ENCODE measurements around the gene KIRREL3. TPM values are rescaled to one million over a fixed set of nuclear protein-coding genes. Genes with fewer than 3 reads are reported as not detected.

KIRREL3 gene
- total RNA-seq, 3 donors from 2014 or later = 0.32 to 0.33 TPM; not detected in 1

DNA sequence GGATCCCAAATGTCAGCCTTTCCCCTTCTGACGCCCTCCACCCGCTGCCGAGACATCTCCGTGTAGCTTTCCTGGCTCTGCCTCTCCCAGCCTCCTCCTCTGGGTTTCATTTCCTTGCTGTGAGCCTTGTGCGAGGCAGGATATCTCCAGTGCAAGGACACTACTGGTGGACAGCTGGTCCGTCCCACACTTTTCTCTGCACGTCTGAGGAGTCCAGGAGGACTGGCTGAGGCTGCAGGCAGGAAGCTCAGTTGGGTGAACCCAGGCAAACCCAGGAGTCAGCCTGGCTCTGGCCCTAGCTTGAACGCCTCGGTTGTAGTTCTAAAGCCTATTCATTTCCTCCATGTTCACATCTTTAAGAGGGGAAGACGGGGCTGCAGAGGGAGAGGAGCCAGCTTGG, 499.6 kb downstream of the KIRREL3 start:
- TF ChIP-seq, protein P1, sequence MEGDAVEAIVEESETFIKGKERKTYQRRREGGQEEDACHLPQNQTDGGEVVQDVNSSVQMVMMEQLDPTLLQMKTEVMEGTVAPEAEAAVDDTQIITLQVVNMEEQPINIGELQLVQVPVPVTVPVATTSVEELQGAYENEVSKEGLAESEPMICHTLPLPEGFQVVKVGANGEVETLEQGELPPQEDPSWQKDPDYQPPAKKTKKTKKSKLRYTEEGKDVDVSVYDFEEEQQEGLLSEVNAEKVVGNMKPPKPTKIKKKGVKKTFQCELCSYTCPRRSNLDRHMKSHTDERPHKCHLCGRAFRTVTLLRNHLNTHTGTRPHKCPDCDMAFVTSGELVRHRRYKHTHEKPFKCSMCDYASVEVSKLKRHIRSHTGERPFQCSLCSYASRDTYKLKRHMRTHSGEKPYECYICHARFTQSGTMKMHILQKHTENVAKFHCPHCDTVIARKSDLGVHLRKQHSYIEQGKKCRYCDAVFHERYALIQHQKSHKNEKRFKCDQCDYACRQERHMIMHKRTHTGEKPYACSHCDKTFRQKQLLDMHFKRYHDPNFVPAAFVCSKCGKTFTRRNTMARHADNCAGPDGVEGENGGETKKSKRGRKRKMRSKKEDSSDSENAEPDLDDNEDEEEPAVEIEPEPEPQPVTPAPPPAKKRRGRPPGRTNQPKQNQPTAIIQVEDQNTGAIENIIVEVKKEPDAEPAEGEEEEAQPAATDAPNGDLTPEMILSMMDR (IDR thresholded peaks at IDR 0.05) = no peak
- TF ChIP-seq POLR2AphosphoS5 (IDR thresholded peaks at IDR 0.05) = no peak
- no peak for TF ChIP-seq POLR2A (IDR thresholded peaks at IDR 0.05)
- Histone ChIP-seq H3K27ac (no peak overlapping the region), H3K4me3 (no peak overlapping the region), H3K27me3 (no peaks in the 10 kb centered on the region), H3K9me3 (peaks cover 0 to 6% of the 10 kb centered on the region in 2 donors), H3K36me3 (no peaks in the 10 kb centered on the region), H3K4me1 (no peaks in the 10 kb centered on the region)
- DNase-seq (ENCODE audit: low spot score in 2 of 2) = peak in 1 of 2 donors; percentile 3
- intact Hi-C loops (cut with DNase I; ENCODE audit: low total_unique reads) = no loop called here

DNA sequence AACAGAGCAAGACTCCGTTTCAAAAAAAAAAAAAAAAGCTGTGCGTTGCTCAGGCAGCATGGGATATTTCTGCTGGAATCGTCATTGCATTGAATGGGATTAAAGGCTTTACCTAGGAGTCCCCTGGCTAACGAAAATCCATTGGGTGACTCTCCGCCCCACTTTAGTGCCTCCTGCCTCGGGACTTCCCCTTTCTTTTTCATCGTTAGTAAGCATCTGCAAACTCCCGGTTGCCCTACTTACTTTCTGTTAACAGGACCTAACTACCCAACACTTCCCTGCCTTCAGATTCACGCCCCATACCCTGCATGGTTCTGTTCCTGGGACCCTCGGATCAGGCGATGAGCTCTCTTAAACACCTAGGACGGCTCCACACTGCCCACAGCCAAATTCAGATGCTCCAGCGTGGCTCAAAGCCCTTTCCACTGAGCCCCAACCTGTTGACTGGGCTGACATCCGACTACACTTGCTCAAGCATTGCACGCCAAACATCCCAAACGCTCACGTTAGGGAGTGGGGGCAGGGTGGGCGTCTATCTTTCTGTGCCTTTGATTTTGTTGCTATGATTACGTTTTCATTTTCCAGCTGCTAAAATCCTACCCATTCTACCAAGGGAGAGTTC, 501.3 kb downstream of the KIRREL3 start:
- intact Hi-C loops (cut with DNase I; ENCODE audit: low total_unique reads) = no loop called here
- TF ChIP-seq POLR2A (IDR thresholded peaks at IDR 0.05) = no peak
- TF ChIP-seq, protein P1 (IDR thresholded peaks at IDR 0.05) = no peak
- TF ChIP-seq POLR2AphosphoS5 (IDR thresholded peaks at IDR 0.05) = no peak
- peak in 1 of 2 donors; percentile 12 for DNase-seq (ENCODE audit: low spot score in 2 of 2)
- Histone ChIP-seq H3K36me3 (no peaks in the 10 kb centered on the region), H3K4me3 (no peak overlapping the region), H3K9me3 (no peaks in the 10 kb centered on the region), H3K27ac (no peak overlapping the region), H3K27me3 (no peaks in the 10 kb centered on the region), H3K4me1 (no peaks in the 10 kb centered on the region)

DNA sequence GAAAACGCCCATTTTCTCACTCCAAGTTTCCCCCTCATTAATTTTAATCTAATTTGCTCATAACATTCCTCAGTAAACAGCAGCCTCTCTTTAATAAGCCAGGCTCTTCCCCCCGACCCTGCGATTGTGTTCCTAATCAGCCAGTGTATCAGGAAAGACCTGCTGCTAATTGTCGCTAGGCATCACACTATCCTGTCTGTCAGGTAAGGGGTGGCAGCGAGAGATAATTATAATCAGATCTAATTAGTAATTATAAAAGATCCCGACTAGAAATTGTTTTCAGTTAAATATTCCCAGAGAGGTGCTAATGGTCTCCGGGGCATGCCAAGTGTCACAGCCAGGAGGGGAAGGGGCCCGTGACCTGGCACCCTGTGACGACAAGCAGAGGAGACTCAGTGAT, 502.3 kb downstream of the KIRREL3 start:
- no peak for TF ChIP-seq POLR2A (IDR thresholded peaks at IDR 0.05)
- TF ChIP-seq, protein P1 (IDR thresholded peaks at IDR 0.05) = no peak
- TF ChIP-seq POLR2AphosphoS5 (IDR thresholded peaks at IDR 0.05) = no peak

DNA sequence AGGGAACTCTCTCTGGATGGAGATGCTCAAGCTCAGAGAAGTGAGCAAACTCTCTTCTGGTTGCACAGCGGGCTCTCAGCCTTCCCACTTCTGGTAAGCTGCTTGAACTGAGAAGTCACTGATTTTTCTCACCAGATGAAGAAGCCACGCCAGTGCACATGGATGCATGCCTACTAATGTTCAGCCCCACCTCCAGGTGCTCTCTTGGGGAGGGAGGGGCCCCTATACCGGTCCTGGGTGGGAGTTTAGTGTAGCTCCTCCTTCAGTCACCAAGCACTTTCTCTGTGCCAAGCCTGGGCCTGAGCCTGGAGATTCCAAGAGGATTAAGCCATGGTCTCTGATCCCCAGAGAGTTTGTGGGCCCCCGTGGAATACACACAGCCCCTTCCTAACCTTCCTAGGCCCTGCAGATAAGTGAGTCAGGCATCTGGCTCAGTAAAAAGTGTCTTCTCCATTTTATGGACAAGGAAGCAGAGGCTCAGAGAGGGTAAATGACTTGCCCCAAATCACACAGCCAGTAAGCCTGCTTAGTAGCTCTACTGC, 502.9 kb downstream of the KIRREL3 start:
- no peaks in the 10 kb centered on the region for H3K4me1 ChIP-seq
- H3K4me3 ChIP-seq = no peak overlapping the region
- H3K9me3 ChIP-seq = no peaks in the 10 kb centered on the region
- intact Hi-C loops (cut with DNase I; ENCODE audit: low total_unique reads) = no loop called here
- DNase-seq (ENCODE audit: low spot score in 2 of 2) = no peak
- no peaks in the 10 kb centered on the region for H3K27me3 ChIP-seq
- no peaks in the 10 kb centered on the region for H3K36me3 ChIP-seq
- H3K27ac ChIP-seq = no peak overlapping the region
- TF ChIP-seq POLR2AphosphoS5 (IDR thresholded peaks at IDR 0.05) (no peak), POLR2A (IDR thresholded peaks at IDR 0.05) (no peak)
- TF ChIP-seq, protein P1 (IDR thresholded peaks at IDR 0.05) = no peak

More for the DNA sequence above, 502.3 kb downstream of the KIRREL3 start:
- Histone ChIP-seq H3K27me3 (no peaks in the 10 kb centered on the region), H3K36me3 (no peaks in the 10 kb centered on the region), H3K4me3 (no peak overlapping the region), H3K27ac (no peak overlapping the region), H3K9me3 (no peaks in the 10 kb centered on the region), H3K4me1 (no peaks in the 10 kb centered on the region)
- intact Hi-C loops (cut with DNase I; ENCODE audit: low total_unique reads) = no loop called here
- DNase-seq (ENCODE audit: low spot score in 2 of 2) = no peak

DNA sequence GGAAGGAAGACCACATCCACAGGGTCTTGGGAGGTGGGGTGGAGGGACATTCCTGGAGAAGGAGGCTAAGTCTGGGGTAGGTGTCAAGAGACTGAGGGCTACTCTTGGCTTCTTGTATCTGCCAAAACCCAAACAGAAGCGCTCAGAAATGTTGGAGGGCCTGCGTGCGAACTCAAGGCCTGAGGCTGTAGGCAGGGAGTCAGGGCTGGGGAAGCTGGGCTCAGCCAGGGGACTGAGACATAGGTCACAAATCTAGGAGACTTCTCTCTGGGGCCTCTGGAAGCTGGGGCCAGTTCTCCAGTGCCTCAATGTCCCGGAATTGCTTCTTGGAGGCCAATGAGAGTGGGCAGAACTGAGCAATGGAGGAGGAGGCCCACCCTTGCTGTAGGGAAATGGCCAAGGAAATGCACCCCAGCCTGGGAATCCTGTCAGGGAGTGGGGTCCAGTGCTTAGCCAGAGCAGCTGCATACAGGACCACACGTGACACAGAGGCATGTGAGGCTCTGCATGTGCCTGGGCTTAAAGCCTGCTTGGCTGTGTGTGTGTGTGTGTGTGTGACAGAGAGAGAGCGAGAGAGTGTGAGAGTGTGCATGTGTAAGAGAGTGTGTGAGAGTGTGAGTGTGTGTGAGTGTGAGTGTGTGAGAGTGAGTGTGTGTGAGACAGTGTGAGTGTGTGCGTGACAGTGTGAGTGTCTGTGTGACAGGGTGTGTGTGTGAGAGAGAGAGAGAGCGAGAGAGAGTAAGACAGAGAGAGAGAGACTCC, 503.8 kb downstream of the KIRREL3 start:
- intact Hi-C loops (cut with DNase I; ENCODE audit: low total_unique reads) = no loop called here
- Histone ChIP-seq H3K36me3 (no peaks in the 10 kb centered on the region), H3K27me3 (no peaks in the 10 kb centered on the region), H3K4me3 (no peak overlapping the region), H3K9me3 (no peaks in the 10 kb centered on the region), H3K27ac (no peak overlapping the region), H3K4me1 (no peaks in the 10 kb centered on the region)
- TF ChIP-seq POLR2AphosphoS5 (IDR thresholded peaks at IDR 0.05) (no peak), POLR2A (IDR thresholded peaks at IDR 0.05) (no peak)
- TF ChIP-seq, protein P1 (IDR thresholded peaks at IDR 0.05) = no peak
- DNase-seq (ENCODE audit: low spot score in 2 of 2) = no peak
